GM18526 (cell line): ENCODE data around the gene ABCG4.
A peak's percentile ranks its signal among the peaks of the same experiment; 100 is the strongest.

Experiments
- POLR2A ChIP-seq: IDR thresholded peaks from 3 replicates; pipeline ENCODE4 v1.6.1; 2011; ENCODE audit not compliant: insufficient read length; ENCODE audit errors: extremely low read depth

Gene ABCG4

GRCh38 chr11:119111361-119111925 is 37.4 kb upstream of the ABCG4 start:
- no peak for TF ChIP-seq POLR2A

GRCh38 chr11:119112314-119113020 is 36.4 kb upstream of the ABCG4 start:
- no peak for TF ChIP-seq POLR2A

GRCh38 chr11:119113716-119114115 is 35.1 kb upstream of the ABCG4 start:
- TF ChIP-seq POLR2A, result no peak

- TF ChIP-seq POLR2A, result no peak
These were observed 34.5 kb upstream of the ABCG4 start for GRCh38 chr11:119114351-119114750.

DNA sequence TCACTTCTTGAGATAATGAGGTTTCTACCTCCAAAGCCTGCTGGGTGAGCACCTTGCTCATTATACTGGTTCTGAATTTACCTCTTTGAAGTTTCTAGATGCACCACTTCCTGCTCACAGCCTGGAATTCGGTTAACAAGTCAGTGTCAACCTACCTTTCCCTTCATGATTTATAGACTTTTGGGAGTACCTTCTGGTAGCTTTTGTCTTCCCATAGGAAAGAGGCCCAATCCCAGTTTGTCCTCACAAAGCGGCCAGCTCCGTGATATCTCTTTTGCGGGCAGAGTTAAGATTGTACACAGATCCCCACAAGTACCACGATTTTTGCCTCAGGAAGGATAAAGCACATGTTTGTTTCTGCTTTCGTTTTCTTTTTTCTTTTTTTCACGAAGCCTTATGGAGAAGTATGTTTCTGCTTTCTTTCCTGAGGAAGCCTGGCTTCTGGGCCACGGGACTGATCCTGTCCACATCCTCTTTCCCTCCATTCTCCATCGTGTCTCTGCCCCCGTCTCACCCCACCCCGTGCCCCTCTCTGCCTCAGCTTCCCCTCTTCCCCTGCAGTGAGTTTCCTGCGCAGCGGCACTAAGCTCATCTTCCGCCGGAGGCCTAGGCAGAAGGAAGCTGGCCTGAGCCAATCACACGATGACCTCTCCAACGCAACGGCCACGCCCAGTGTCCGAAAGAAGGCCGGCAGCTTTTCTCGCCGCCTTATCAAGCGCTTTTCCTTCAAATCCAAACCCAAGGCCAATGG is 33.2 kb upstream of the ABCG4 start:
- no peak for TF ChIP-seq POLR2A

DNA sequence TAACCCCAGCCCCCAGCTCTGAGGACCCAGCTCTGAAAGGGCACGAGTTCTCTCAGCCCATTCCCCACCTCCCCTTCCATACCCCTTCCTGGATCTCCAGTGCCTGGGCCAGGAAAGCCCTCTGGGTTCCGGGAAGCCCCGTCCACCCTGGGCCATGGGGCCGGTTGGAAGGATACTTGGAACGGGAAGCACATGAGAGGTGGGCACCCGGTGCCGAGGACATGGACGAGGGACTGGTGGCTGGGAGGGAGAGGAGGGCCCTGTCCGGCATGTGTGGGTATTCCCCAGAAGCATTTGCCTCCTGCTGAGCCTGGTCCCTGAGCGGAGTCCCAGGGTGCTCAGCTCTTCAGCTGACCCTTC is 32.6 kb upstream of the ABCG4 start:
- no peak for TF ChIP-seq POLR2A

GRCh38 chr11:119116601-119117000 is 32.3 kb upstream of the ABCG4 start:
- no peak for TF ChIP-seq POLR2A

DNA sequence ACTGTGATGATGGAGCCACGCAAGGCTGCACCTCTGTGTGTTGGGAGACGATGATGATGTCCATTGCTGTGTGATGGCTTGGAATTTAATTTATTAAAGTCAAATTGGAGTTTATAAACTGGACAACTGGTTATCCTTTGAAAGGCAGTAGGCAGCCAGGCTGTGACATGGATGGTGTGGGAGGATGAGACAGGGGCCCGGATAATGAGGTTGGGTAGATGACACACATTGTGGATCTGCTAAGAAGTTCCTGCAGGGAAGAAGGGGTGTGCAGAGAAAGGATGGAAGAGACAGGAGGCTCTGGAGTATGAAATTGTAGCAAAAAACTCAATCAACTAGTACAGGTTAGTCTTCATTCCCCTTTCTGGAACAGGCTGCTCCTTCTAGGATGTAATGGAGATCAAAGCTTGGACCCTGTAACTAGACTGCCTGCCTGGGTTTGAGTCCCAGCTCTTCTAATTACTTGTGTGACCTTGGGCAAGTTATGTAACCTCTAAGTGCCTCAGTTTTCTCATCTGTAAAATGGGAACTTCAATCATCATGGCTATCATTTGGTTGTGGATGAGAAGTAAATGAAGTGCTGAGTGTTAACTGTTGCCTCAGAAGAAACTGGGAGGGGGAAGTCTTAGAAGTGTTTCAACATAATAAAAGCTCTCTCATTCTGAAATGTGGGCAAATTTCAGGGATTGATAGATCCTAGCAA is 31.7 kb upstream of the ABCG4 start:
- no peak for TF ChIP-seq POLR2A

- TF ChIP-seq POLR2A, result no peak
These were observed 30.6 kb upstream of the ABCG4 start for GRCh38 chr11:119118227-119118626.

GRCh38 chr11:119118946-119119345 is 29.9 kb upstream of the ABCG4 start:
- no peak for TF ChIP-seq POLR2A

GRCh38 chr11:119120639-119121007 is 28.2 kb upstream of the ABCG4 start:
- TF ChIP-seq POLR2A, result no peak

DNA sequence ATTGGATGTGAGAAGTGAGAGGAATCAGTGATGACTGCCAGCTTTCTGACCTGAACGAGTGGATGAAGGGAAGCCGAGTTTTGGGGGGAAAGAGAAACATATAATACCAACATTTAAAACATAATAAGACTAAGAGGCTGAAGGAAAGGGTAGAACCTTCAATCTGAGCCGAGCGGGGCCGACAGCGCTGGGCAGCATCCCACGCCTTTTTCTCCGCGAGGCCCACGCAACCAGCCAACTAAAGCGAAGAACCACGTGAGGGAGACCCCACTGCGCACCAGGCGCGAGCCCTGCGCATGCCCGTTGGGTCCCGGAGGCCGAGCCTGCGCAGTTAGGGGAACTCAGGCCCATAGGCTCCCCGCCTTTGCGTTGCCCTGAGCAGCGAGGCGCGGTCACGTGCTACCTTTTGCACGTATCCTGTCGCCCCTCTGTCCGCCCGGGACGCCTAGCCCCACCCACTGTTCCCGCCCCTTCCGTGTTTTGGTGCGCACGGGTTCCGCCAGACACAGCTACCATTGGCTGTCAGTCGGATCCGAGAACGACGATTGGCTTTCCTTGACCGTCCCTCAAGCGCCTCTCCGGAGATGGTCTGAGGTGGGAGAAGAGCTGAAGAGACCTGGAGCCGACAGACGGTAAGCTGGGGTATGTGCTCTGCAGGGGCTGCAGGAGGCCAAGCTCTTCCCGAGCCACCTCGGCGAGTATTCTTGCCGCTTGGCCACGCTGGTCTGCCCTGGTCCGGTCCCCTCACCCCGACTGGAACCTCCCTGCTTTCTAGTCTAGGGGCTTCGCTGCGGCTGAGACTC is 27.6 kb upstream of the ABCG4 start, which contains the start of gene HINFP:
Gene HINFP (plus strand): TSS at position 573 of the 803 bp plus-strand sequence. CDS start 5,365 bp downstream, outside the sequence.
- peak; percentile 73 for TF ChIP-seq POLR2A

- TF ChIP-seq POLR2A, result no peak
These were observed 27.1 kb upstream of the ABCG4 start for GRCh38 chr11:119121811-119122124.

DNA sequence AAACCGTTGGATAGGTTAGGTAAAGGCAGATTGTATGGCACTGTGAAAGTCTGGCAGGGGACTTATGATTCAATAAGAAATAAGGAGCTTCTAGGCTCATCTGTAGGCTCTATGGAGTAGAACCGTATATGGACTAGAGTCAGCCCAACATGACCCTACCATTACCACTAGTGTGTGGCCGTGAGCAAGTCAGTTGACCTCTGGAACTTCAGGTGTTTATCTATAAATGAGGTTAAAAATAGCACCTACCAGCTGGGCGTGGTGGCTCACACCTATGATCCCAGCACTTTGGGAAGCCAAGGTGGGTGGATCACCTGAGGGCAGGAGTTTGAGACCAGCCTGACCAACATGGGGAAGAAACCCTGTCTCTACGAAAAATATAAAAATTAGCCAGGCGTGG is 23.0 kb upstream of the ABCG4 start:
- no peak for TF ChIP-seq POLR2A

- TF ChIP-seq POLR2A, result no peak
These were observed 22.1 kb upstream of the ABCG4 start for GRCh38 chr11:119126675-119127268.
